HS-5 (cell line): Measurements from ENCODE around the gene EED.
A peak's percentile ranks its signal among the peaks of the same experiment; 100 is the strongest.

ENCODE experiments used
- DNase-seq: peaks from one replicate; pipeline ENCODE4 v3.0.0-alpha.2; 2012; ENCODE audit warnings: low read depth

Gene EED

GRCh38 chr11:86244522-86245368 lies at the start of gene EED:
Gene EED (plus strand): TSS chr11:86244753. CDS start chr11:86245230, 477 bp downstream.
- DNase-seq = peak; percentile 92

DNA sequence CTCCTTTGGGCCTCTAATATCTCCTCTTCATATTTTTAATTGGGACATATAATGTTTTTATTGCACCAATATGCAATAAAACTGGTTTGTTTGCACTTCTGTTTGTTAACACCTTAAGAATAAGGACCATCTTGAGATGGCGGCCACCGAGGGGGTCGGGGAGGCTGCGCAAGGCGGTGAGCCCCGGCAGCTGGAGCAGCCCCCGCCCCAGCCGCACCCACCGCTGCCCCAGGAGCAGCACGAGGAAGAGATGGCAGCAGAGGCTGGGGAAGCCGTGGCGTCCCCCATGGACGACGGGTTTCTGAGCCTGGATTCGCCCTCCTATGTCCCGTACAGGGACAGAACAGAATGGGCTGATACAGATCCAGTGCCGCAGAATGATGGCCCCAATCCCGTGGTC lies 49.6 kb upstream of the EED start:
- no peak for DNase-seq

DNA sequence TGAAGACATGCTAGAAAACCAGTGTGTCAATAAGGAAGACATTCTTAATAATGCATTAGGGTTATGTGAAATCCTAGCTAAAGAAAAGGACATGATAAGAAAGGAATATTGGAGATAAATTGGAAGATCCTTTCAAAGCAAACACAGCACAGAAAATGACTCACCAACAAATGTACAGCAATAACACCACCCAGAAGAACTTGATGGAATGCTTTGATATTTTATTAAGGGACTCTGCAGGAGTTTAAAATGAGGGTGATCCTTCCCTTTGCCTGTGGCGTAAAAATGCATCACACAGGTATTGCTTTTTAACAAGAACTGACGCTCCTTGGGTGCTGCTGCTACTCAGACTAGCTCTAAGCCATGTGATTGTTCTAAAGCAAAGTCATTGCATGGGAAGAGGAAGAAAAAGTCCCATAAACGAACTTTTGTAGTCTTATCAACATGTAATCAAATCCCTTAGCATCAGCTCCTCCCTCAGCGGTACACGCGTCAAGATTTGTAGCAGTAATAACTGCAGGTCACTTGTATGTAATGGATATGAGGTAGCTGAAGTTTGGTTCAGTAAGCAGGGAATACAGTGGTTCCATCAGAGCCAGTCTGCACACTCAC lies 48.4 kb upstream of the EED start:
- DNase-seq = no peak

GRCh38 chr11:86196913-86197312 lies 47.6 kb upstream of the EED start:
- DNase-seq = no peak

DNA sequence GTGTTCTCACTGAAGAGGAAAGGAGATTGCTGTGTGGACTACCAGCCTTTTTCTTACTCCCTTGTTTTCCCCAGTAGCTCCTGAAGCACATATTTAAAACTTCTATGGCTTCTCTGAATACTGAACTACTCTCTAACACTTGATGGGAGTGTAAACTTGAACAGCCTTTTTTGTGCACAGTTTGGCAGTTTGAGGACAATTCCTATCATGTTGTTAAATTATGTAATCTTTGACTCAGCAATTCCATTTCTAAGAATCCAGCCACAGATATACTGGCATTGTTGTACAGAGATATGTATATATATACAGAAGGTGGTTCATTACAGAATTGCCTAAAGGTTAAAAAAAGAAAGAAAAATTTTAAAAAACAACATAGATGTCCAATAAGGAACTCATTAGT lies 47.1 kb upstream of the EED start:
- no peak for DNase-seq

DNA sequence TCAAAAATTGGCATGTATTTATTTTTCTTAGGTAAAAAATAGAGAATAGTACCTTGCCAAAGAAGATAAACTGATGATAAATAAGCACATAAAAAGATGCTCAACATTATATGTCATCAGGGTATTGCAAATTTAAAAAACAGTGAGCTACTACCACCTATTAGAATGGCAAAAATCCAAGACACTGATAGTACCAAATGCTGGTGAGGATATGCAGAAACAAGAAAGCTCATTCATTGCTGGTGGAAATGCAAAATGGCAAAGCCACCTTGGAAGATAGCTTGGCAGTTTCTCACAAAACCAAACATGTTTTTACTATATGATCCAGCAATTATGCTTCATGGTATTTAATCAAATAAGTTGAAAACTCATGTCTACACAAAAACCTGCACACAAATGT lies 46.4 kb upstream of the EED start:
- no peak for DNase-seq

- no peak for DNase-seq
Measured at GRCh38 chr11:86199354-86199753, 45.2 kb upstream of the EED start.

- no peak for DNase-seq
Measured at GRCh38 chr11:86201371-86201884, 43.1 kb upstream of the EED start.

- DNase-seq = no peak
Measured at GRCh38 chr11:86202013-86202336, 42.6 kb upstream of the EED start.

DNA sequence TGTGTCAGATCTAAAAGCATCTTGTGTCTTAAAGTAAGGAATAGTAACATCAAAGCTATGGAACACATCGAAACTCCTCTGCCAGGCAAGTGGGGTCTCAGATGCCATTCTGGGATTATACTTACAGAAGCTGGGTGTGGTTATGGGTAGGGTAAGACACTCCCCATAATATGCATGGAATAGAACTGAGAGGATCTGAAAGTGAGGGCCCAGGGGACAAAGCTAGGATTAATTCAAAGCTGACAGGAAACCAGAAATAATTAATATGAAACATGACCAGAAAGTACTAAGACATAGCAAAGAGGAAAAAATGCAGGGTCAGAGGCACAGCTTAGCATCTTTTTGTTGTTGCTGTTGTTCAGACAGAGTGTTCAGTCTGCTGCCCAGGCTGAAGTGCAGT lies 40.2 kb upstream of the EED start:
- DNase-seq = no peak

DNA sequence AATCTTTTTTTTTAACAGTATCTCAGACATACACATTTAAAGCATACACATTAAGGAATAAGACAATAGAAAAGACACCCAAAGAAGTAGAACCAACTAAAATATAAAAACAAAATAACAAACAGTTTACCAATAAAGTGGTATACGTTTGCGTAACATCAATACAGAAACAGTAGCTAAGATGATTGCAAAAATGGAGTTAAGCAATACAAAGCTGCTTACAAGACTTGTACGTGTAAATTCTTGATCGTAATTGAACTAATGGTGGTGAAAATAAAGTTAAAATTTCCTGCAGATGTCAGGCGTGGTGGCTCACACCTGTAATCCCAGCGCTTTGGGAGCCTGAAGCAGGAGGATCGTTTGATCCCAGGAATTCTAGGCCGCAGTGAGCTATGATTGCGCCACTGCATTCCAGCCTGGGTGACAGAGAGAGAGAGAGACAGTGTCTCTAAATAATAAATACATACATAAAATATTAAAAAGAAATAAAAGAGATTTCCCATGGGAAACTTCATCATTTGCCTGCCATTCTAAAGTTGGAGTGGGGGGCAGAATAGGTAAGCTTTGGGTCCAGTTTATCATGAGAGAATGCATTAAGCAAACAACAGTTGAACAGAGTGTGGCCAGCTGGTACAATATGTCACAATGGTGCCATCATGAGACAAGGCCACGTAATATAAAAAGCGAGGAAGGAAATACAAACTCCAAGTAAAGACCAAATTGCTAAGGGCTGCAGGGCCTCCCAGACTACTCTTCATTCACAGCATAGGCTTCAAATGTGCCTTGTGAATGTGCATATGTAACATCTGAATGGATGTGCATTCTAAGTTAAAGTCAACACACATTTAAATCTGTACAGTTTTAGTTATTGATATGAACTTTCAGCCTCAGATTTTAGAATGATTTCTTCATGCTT lies 38.9 kb upstream of the EED start:
- no peak for DNase-seq

DNA sequence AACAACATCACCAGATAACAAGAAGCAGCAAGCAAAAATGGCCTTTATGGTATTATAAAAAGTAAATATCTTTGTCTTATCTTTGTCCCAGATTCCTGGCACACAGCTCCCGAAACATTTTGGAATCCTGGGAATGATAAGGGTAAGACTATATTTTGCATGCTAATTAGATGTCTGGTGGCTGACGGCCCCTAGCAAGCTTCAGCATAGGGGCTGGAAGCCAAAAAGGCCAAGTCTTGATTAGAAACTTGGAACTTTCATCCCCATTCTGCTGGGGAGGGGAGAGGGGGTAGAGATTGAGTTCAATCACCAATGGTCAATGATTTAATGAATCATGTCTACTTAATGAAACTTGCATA lies 38.2 kb upstream of the EED start:
- DNase-seq = no peak

- DNase-seq = no peak
Measured at GRCh38 chr11:86207413-86207812, 37.1 kb upstream of the EED start.

DNA sequence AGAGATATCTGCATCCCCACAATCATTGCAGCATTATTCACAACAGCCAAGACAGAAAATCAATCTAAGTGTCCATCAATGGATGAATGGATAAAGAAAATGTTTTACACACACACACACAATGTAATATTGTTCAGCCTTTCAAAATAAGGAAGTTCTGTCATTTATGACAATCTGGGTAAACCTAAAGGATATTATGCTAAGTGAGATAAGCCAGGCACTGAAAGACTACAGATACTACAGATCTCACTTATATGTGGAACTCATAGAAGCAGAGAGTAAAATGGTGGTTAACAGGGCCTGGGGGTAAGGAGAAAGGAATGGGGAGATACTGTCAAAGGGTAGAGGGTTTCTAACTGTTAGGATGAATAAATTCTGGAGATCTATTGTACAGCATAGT lies 36.0 kb upstream of the EED start:
- DNase-seq = no peak

GRCh38 chr11:86209806-86210657 lies 34.5 kb upstream of the EED start:
- no peak for DNase-seq

DNA sequence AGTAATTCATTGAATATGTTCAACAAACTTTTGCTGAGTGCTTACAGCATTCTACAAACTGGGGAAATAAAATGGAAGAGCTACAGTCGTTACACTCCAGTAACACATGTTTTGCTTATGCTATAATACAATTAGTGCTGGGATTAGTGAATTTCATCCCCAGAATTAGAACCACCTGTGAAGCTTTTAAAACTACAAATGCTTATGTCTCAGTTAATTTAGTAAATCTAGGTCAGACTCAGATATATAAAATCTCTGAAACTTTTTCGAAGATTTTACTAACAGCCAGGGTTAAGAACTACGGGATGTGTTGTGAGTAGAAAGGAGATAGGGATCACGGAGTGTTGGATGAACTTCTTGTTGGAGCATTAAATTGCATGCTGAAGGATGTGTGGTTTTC lies 33.7 kb upstream of the EED start:
- no peak for DNase-seq

- DNase-seq = no peak
Measured at GRCh38 chr11:86211619-86212018, 32.9 kb upstream of the EED start.

GRCh38 chr11:86212019-86212611 lies 32.4 kb upstream of the EED start:
- DNase-seq = no peak

- DNase-seq = no peak
Measured at GRCh38 chr11:86214710-86215109, 29.8 kb upstream of the EED start.

- peak; percentile 33 for DNase-seq
Measured at GRCh38 chr11:86218125-86219084, 26.1 kb upstream of the EED start.
